ENCODE data around the gene TBXAS1.
"Not testable (repeated sequence)": the region's sequence is repeated elsewhere in the genome, so short reads cannot be mapped to it uniquely, and the experiment has no call there.

Gene TBXAS1

DNA sequence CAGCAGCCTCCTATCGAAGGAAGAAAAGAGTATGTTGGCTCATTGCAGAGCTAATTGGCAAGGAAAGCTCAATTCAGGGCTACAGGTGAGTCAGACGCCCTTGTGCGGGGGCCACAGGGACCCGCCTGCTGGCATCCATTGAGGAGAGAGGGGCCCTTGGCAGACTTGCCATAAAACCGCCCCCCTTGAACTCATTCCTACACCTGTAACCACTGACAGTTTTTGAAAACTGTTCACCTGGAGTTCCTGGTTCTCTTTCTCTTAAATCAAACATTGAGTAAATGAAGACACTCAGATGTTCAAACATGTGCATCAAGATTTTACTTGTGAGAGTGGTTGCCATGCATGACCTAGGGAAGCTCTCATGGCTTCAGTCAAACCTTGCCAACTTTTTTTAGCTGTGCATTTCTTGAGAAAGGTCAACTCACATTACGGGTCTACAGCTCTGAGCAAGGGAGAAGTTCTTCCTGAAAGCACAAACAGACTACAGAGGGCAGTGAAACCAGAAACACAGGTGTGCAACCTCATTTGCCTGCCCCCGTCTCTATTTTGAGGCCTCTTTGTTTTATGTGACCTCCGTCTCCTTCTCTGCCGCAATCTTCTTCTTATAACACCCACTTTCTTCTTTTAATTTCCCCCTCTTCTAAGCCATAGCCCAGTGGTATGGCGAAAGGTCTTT, 87.8 kb downstream of the TBXAS1 start:
- Mint-ChIP-seq H3K9me3 (no peaks in the 10 kb centered on the region), H3K4me3 (peak overlapping the region; percentile 35), H3K36me3 (ENCODE audit: low read depth) (no peaks in the 10 kb centered on the region), H3K27me3 (no peaks in the 10 kb centered on the region), H3K27ac (peak overlapping the region; percentile 87), H3K4me1 (ENCODE audit: low read depth) (peaks cover 34% of the 10 kb centered on the region)
- DNase-seq, result peak; percentile 63

GRCh38 chr7:139917851-139918250, 88.8 kb downstream of the TBXAS1 start:
- H3K27me3 Mint-ChIP-seq, result no peaks in the 10 kb centered on the region

DNA sequence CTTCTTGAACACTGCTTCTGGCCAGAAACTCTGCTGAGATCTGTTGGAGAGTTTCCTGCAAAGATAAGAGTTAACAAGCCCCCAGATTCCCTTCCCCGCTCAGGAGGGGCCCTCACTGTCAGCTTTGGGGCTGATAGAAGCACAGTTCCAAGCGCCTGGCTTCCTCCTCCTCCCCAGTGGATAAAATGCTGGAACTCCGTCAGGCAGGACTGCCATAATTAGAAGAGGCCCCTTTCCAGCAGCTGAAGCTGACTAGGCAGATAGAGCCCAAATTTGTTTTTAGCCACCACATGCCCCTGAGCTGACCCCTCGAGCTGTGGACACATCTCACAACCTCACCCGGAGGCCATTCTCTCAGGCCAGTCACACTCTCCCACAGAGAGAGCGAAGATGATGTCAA, 89.4 kb downstream of the TBXAS1 start:
- no peaks in the 10 kb centered on the region for H3K36me3 Mint-ChIP-seq (ENCODE audit: low read depth)
- peaks cover 34% of the 10 kb centered on the region for H3K4me1 Mint-ChIP-seq (ENCODE audit: low read depth)
- H3K4me3 Mint-ChIP-seq, result no peak overlapping the region
- no peak overlapping the region for H3K27ac Mint-ChIP-seq
- H3K9me3 Mint-ChIP-seq, result no peaks in the 10 kb centered on the region
- no peak for DNase-seq
- no peaks in the 10 kb centered on the region for H3K27me3 Mint-ChIP-seq

More at GRCh38 chr7:139917851-139918250, 88.8 kb downstream of the TBXAS1 start:
- Mint-ChIP-seq H3K4me3 (no peak overlapping the region), H3K27ac (no peak overlapping the region), H3K36me3 (ENCODE audit: low read depth) (no peaks in the 10 kb centered on the region), H3K9me3 (no peaks in the 10 kb centered on the region), H3K4me1 (ENCODE audit: low read depth) (peaks cover 34% of the 10 kb centered on the region)
- DNase-seq, result no peak

DNA sequence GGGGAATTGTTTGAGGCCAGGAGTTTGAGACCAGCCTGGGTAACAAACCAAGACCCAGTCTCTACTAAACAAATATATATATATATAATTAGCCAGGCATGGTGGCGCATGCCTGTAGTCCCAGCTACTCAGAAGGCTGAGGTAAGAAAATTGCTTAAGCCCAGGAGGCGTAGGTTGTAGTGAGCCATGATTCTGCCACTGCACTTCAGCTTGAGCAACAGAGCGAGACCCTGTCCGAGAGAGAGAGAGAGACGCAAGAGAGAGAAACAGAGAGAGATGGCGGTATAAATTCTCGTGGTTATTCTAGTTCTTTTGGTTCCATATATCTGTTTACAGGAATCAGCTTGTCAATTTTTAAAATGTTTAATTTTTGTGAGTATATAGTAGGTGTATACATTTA, 94.0 kb downstream of the TBXAS1 start:
- no peak for DNase-seq
- Mint-ChIP-seq H3K4me1 (ENCODE audit: low read depth) (peaks cover under 1% of the 10 kb centered on the region), H3K4me3 (no peak overlapping the region), H3K27ac (no peak overlapping the region), H3K9me3 (no peaks in the 10 kb centered on the region), H3K27me3 (no peaks in the 10 kb centered on the region), H3K36me3 (ENCODE audit: low read depth) (no peaks in the 10 kb centered on the region)

DNA sequence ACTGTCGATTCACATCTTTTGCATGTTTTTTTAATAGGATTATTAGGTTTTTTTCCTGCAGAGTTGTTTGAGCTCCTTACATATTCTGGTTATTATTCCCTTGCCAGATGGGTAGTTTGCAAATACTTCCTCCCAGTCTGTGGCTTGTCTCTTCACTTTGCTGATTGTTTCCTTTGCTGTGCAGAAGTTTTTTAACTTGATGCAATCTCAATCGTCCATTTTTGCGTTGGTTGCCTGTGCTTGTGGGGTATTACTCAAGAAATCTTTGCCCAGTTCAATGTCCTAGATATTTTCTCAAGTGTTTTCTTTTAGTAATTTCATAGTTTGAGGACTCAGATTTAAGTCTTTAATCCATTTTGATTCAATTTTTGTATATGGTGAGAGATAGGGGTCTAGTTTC, 95.4 kb downstream of the TBXAS1 start:
- Mint-ChIP-seq H3K27ac (no peak overlapping the region), H3K4me1 (ENCODE audit: low read depth) (peaks cover 5% of the 10 kb centered on the region), H3K9me3 (no peaks in the 10 kb centered on the region), H3K36me3 (ENCODE audit: low read depth) (no peaks in the 10 kb centered on the region), H3K4me3 (no peak overlapping the region), H3K27me3 (no peaks in the 10 kb centered on the region)
- no peak for DNase-seq

DNA sequence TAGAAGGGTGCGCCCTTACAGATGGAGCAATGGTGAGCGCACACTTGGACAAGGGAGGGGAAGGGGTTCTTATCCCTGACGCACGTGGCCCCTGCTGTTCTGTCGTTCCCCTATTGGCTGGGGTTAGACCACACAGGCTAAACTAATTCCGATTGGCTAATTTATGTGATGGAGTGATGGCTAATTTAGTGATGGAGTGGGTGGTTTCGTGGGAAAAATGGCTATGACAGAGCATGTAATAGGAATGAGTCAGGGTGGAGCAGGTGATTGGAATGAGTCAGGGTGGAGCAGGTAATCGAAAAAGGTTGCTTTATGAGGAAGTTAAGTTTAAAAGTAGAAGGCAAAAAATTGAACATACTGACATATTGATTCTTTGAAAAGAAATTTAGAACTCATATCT, 100.2 kb downstream of the TBXAS1 start:
- H3K4me3 Mint-ChIP-seq; DNase-seq; H3K9me3 Mint-ChIP-seq; H3K27me3 Mint-ChIP-seq; H3K36me3 Mint-ChIP-seq (ENCODE audit: low read depth): not testable (repeated sequence)
- Mint-ChIP-seq H3K27ac (peak overlapping the region; percentile 10), H3K4me1 (ENCODE audit: low read depth) (peaks cover 21% of the 10 kb centered on the region)

GRCh38 chr7:139930286-139930965, 101.4 kb downstream of the TBXAS1 start:
- H3K4me1 Mint-ChIP-seq (ENCODE audit: low read depth), result peaks cover 21% of the 10 kb centered on the region
- H3K27ac Mint-ChIP-seq, result no peak overlapping the region
- H3K9me3 Mint-ChIP-seq, result no peaks in the 10 kb centered on the region
- no peaks in the 10 kb centered on the region for H3K36me3 Mint-ChIP-seq (ENCODE audit: low read depth)
- H3K27me3 Mint-ChIP-seq, result peaks cover 2% of the 10 kb centered on the region
- no peak overlapping the region for H3K4me3 Mint-ChIP-seq
- DNase-seq, result no peak

DNA sequence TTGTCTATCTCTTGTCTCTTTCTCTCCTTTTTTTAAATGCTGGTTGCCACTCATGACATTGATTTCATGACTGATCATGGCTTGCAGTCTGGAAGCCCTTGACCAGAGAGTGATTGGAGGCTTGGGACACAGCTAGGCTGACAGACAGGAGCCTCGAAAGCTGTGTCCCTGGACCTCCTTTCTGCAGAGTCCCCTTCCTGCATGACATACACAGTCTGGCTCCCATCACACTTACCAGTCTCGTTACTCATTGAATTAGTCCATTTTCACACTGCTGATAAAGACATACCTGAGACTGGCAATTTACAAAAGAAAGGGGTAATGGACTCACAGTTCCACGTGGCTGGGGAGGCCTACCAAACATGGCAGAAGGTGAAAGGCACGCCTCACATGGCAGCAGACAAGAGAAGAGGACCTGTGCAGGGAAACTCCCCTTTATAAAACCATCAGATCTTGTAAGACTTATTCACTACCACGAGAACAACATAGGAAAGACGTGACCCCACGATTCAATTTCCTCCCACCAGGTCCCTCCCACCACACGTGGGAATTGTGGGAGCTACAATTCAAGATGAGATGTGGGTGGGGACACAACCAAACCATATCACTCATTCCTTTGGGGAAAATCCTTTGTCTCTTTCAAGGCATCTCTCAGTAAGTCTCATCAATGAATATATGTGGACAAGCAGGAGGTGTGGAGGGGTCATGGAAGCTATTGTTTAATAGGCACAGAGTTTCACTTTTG, 102.3 kb downstream of the TBXAS1 start:
- Mint-ChIP-seq H3K27ac (peak overlapping the region; percentile 3), H3K4me1 (ENCODE audit: low read depth) (peaks cover 21% of the 10 kb centered on the region), H3K36me3 (ENCODE audit: low read depth) (no peaks in the 10 kb centered on the region), H3K27me3 (peaks cover 2% of the 10 kb centered on the region), H3K4me3 (no peak overlapping the region), H3K9me3 (no peaks in the 10 kb centered on the region)
- DNase-seq, result no peak

GRCh38 chr7:139932531-139932930, 103.5 kb downstream of the TBXAS1 start:
- Mint-ChIP-seq H3K36me3 (ENCODE audit: low read depth) (no peaks in the 10 kb centered on the region), H3K27ac (no peak overlapping the region)

DNA sequence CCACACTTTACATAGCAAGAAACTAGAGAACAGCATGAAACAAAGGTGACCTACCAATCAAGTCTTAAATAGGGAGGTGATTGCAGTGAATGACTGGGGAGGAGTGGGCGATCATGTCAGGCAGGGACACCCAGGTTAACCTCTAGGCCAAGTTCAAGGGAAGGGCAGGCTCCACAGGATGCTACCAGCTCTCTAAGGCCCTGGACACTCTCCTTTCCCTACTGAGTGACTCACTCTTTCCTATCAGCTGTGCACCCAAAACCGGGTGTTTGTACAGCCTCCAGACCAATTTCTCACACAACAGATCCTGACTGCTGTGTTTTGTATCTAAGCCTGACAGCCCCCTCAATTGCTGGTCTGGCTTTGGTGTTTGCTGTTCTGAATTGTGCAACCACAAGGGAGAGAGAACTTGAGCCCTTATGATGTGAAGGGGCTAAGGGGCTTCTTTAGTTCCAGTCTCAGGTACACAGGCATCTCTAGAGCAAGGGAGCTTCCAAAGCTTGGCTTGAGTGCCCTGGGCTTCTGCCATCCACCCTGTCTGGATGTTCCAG, 107.8 kb downstream of the TBXAS1 start:
- no peak for DNase-seq
- Mint-ChIP-seq H3K4me3 (no peak overlapping the region), H3K27me3 (peaks cover 4% of the 10 kb centered on the region), H3K9me3 (no peaks in the 10 kb centered on the region), H3K4me1 (ENCODE audit: low read depth) (peaks cover 8% of the 10 kb centered on the region), H3K27ac (no peak overlapping the region), H3K36me3 (ENCODE audit: low read depth) (no peaks in the 10 kb centered on the region)

More at GRCh38 chr7:139932531-139932930, 103.5 kb downstream of the TBXAS1 start:
- Mint-ChIP-seq H3K4me3 (no peak overlapping the region), H3K27me3 (peaks cover 2% of the 10 kb centered on the region), H3K4me1 (ENCODE audit: low read depth) (peaks cover 23% of the 10 kb centered on the region), H3K9me3 (no peaks in the 10 kb centered on the region)
- DNase-seq, result no peak

DNA sequence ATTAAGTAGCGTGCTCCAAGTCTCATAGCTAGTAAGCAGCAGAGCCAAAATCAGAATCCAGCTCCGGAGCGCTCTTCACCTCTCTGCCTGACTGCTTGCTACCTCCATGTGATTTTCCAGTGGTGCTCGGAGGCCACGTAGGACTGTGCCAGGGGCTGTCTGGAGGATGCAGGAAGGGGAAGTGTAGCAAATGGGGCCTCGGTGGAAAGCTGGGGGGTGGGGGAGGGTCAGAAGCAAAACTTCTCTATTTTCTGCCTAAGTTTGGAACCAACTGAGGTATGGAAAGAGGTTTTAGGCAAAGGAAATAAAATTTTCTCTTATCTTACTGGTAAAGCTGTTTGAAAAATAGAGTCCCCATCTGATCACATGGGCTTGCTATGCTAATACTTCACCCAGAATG, 108.7 kb downstream of the TBXAS1 start:
- H3K27me3 Mint-ChIP-seq, result peaks cover 4% of the 10 kb centered on the region
- H3K9me3 Mint-ChIP-seq, result no peaks in the 10 kb centered on the region
- no peaks in the 10 kb centered on the region for H3K36me3 Mint-ChIP-seq (ENCODE audit: low read depth)
- H3K27ac Mint-ChIP-seq, result no peak overlapping the region
- H3K4me3 Mint-ChIP-seq, result no peak overlapping the region
- H3K4me1 Mint-ChIP-seq (ENCODE audit: low read depth), result peaks cover 8% of the 10 kb centered on the region
- DNase-seq, result no peak

GRCh38 chr7:139940866-139941265, 111.8 kb downstream of the TBXAS1 start:
- Mint-ChIP-seq H3K4me3 (no peak overlapping the region), H3K9me3 (peaks cover 9% of the 10 kb centered on the region), H3K4me1 (ENCODE audit: low read depth) (peaks cover 8% of the 10 kb centered on the region), H3K36me3 (ENCODE audit: low read depth) (no peaks in the 10 kb centered on the region), H3K27me3 (peaks cover 8% of the 10 kb centered on the region), H3K27ac (no peak overlapping the region)
- DNase-seq, result no peak

DNA sequence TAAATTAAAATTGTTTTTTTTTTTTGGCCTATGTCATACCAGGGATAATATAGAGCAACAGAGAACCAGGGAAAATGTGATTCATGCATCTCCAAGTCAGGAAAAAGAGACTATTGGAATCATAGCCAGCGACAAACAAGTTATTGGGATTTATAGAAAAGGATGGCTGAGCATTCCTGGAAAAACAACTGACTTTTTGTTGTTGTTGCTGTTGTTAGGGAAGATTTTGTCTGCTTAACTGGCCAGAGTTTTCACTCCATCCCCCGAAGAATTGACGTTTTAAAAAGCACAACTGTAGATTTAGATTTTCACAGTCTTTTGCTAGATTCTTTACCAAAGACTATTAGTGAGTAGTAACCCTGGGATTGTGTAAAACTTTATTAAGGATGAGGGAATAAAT, 112.4 kb downstream of the TBXAS1 start:
- Mint-ChIP-seq H3K27ac (no peak overlapping the region), H3K9me3 (peaks cover 11% of the 10 kb centered on the region), H3K27me3 (peaks cover 8% of the 10 kb centered on the region), H3K4me3 (no peak overlapping the region), H3K36me3 (ENCODE audit: low read depth) (no peaks in the 10 kb centered on the region), H3K4me1 (ENCODE audit: low read depth) (peaks cover 8% of the 10 kb centered on the region)
- no peak for DNase-seq

DNA sequence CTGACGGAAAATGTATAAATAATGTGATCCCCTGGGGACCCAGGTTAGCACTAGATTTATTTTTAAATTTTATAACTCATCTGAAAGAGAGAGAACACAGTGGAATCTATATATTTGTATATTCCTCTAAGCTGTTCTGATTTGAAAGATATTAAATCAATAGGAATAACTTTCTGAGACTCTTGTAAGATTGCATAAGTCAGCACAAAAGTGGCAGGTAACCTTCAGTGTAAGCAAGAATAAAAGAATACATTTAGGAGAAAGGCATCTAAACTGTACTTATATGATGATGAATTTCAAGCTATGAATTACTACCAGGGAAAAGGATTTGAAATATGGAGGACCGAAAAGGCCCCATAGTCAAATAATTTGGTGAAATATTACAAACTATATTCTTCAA, 112.8 kb downstream of the TBXAS1 start:
- no peak overlapping the region for H3K27ac Mint-ChIP-seq
- peaks cover 8% of the 10 kb centered on the region for H3K27me3 Mint-ChIP-seq
- peaks cover 7% of the 10 kb centered on the region for H3K4me1 Mint-ChIP-seq (ENCODE audit: low read depth)
- DNase-seq, result no peak
- no peak overlapping the region for H3K4me3 Mint-ChIP-seq
- H3K9me3 Mint-ChIP-seq, result peaks cover 15% of the 10 kb centered on the region
- no peaks in the 10 kb centered on the region for H3K36me3 Mint-ChIP-seq (ENCODE audit: low read depth)

- no peak overlapping the region for H3K27ac Mint-ChIP-seq
- peaks cover 8% of the 10 kb centered on the region for H3K27me3 Mint-ChIP-seq
- peaks cover 18% of the 10 kb centered on the region for H3K9me3 Mint-ChIP-seq
- peaks cover 6% of the 10 kb centered on the region for H3K4me1 Mint-ChIP-seq (ENCODE audit: low read depth)
- H3K36me3 Mint-ChIP-seq (ENCODE audit: low read depth), result no peaks in the 10 kb centered on the region
- DNase-seq, result no peak
- no peak overlapping the region for H3K4me3 Mint-ChIP-seq
Measured at GRCh38 chr7:139942636-139943035, 113.6 kb downstream of the TBXAS1 start.
